ENCODE results near the gene CCDC85C. TPM values are rescaled to one million over a fixed set of nuclear protein-coding genes. Genes with fewer than 3 reads are reported as not detected.

The CCDC85C gene
- total RNA-seq, 1 donor from 2014 or later = 9.7 TPM

DNA sequence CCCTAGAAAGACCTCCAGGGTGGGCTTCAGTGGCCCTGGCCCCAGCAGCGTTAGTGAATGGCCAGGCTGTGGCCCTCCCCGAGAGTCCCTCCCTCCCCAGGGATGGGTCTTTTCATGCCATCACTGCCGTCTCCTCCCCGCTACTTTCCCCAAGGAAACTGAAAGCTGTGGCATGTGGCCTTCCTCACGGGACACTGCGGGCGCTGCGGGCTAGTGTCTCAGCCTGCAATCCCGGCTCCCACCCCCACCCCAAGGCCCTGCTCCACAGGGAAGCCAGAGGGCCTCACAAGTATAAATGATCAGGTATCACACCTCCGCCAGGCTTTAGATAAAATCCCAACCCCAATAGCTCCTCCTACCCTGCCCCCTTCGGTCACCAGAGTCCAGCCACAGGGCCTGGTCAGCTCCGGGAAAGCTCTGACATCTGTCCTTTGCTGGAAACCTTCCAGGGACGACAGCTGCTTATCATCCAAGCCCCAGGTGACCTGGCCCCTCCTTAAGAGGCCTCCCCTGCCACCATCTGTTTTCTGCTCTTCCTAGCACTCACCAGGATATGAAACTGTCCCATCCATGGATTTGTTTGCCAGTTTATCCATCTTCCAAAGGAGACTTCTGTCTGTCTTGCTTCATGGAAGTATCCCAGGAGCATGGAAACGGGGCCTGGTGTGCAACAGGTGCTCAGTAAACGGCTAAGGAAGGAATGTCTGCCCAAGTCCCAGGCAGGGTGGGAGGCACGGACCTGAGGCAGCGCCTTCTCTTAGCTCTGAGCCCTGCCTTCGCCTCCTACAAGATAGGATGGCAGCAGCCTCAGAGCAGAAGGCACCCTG, 31.6 kb downstream of the CCDC85C start:
- DNase-seq = no peak

GRCh38 chr14:99571303-99571986, 32.6 kb downstream of the CCDC85C start:
- DNase-seq = no peak

DNA sequence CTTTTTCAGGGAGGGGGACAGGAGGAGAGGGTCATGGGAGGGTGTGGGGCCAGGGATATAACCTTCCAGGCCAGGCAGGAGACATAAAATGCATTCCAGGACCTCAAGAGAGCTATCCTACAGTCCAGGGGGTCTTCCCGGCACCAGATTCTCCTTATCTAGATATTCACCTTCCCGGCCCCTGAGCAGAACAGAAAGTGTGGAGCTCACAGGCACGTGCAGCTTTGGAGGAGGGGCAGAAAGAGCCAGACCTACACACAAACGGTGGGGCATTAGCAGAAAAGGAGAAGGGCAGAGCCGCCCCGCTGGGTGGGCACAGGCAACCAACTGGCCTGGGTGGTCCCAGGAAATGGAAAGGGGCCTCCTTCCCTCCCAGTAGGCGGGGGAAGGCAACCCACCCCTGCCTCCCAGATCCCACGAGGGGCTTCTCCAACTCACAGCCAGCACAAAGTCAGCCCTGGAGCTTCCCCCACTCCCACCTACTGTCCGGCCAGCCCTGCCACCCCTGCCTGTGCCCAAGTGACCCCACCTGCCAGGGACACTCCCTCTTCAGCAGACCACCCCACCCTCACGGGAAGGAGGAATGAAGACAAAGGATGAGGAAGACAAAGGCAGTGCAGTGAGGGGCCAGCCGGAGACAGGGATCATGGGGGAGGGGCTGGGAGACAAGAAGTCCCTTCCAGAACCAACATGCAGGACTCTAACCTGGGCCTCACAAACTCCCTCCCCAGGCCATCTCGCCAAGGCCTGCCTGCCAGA, 33.3 kb downstream of the CCDC85C start:
- DNase-seq = no peak

GRCh38 chr14:99569725-99570543, 34.1 kb downstream of the CCDC85C start:
- no peak for DNase-seq

- no peak for DNase-seq
These were observed 35.1 kb downstream of the CCDC85C start for GRCh38 chr14:99568567-99569560.

DNA sequence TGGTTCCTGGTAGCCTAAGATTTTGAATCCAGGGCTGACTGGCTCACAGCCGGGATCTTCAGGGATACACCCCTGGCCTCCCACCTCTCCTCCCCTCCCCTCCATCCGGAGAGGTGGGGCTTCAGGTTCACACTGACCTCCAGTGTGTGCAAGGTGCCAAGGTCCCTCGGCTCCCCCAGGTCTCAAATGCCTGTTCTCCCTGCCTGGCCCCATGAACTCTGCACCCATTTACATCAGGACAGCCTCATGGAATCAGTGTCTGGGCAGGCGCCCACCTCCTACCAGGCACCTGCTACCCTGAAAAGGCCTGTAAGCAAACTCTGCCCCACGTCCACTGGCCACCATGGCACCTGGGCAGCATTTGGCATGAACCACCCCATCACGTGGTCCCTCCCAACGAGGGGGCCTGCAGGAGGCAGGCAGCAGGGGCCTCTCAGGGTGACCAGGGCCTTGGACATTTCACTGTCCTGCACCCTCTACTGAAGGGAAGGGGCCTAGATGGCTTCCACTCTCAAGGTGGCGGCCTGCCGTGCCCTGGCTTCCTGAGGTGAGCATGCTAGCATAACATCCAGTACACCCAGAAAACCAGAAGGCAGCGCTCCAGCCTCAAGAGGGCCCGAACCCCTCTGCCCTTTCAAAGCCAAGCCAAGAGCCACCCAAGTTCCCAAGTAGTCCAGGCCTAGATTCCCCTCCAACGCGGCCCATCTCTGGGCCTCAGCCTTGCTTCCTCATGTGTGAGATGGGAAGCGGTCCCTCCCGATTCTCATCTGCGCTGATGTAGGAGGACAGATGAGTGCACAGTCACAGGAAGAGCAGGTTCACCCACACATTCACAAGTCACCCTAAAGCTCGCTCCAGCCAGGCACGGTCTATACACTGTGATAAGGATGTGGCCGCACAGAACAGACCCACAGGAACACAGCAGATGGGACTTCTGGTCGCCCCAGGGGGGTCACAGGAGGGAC, 37.3 kb downstream of the CCDC85C start:
- DNase-seq = no peak

DNA sequence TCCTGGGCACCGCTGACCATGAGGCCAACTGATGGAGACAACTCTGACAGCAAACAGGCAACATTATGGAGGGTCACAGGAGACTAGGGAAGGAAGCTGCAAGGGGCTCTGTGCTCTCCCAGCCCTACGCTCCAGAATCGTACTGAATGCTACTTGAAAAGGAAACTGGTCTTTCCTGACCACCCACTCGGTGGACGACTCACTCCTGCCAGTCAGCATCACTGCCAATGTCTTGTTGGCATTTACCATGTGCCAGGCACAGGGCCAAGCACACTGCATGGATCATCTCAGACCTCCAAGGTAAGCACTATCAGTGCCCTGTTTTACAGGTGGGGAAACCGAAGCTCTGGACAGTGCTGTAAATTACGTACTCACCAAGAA, 38.0 kb downstream of the CCDC85C start:
- no peak for DNase-seq

- no peak for DNase-seq
These were observed 38.6 kb downstream of the CCDC85C start for GRCh38 chr14:99565383-99565782.

GRCh38 chr14:99564926-99565259, 39.1 kb downstream of the CCDC85C start:
- no peak for DNase-seq

DNA sequence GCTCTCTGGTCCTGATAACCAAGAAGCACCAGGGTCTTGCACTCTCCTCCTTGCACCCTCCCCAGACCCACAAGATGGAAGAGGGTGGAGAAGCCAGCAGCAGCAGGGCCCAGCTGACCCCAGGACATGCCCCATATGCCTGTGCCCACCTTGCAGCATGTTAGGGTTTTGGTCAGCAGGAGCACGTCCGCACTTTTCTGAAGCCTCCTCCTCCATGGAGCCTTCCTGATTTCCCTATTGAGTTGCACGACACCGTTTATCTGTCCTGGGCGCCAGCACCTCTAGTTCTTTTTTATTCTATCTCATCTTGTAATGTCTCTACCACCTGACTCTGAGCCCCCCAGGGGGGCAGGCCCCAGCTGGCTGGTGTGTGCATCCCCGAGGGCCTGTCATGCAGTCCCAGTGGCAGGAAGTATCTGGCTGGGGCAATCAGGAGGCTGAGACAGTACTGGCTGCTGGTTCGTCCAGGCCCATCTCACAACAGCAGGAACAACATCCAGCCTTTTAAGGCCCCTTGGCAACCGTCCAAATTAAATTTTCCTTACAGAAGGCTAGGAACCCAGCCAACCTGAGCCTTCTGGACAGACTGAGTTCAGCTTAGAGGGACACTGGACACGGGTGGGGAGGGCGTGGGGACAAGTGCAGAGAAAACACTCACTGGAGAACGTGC, 39.6 kb downstream of the CCDC85C start:
- no peak for DNase-seq

GRCh38 chr14:99563749-99564129, 40.3 kb downstream of the CCDC85C start:
- no peak for DNase-seq

- peak; percentile 48 for DNase-seq
These were observed 40.9 kb downstream of the CCDC85C start for GRCh38 chr14:99562856-99563748.

GRCh38 chr14:99561864-99562263, 42.1 kb downstream of the CCDC85C start:
- DNase-seq = no peak

DNA sequence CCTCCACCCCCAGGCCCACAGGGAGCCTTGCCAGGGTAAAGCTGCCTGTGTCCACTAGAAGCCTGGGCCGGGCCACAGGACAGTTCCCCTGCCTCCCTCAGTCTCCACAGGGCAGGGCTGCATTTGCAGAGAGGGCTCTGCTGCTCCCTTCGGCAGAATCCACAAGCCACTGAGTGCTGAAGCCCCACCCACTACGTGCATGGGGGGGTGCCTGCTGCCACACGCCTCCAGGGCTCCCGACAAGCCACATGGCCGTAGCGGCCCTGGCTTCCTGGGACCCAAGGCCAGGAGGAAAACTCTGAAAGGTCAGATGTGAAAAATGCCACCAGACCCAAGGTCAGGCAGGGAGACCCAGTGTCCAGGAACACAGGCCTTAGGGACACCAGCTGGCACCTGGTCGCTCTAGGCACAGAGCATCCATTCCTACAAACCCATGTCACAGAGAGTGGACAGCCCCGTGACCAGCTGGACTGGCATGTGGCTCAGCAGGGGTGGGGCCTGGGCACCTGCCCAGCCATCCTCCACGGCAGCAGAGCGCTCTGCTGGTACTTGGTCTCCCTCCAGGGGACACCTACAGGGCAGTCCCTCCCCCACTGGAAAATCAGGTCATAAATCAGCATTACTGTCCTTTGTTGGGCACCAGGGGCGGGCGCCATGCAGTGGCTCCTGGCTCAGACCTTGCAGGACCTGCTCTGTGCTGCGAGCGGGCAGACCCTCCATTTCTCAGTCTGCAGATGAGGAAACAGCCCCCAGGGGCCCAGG, 42.9 kb downstream of the CCDC85C start:
- no peak for DNase-seq

GRCh38 chr14:99560403-99560802, 43.6 kb downstream of the CCDC85C start:
- DNase-seq = no peak

DNA sequence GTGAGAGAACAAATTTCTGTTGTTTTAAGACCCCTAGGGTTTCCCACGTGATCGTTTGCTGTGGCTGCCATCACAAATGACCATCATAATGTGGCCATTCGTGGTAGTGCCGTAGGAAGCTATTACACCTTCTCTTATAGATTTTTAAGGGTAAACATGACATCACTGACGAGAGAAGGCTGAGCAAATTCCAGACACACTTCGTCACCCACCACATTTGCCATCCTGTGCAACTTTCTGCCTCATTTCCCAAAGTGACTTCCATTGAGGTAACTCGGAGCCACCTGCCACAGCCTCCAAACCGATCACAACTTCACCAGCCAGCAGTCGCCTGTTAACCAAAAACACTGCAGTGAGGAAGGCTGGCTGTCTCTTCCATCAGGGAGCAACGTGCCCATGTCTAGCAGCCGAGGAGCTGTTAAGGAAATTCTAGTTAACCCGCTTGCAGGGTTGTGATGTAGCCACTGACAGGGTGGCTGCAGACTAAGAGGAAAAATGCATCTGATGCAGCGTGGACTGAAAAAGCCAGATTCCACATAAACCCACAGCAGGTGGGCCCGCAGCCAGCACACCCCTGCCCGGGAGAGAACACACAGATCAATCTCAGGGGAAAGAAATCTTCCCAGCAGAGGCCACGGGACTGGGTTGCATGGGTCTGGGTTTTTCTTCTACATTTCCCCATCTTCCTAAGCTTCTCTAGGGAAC, 44.6 kb downstream of the CCDC85C start:
- no peak for DNase-seq
